HG02588 (cell line): ENCODE results near the gene CARD16.
"Not testable (repeated sequence)": the region's sequence is repeated elsewhere in the genome, so short reads cannot be mapped to it uniquely, and the experiment has no call there.

Source experiments
- ATAC-seq: cut with Tn5 transposase; IDR thresholded peaks from one replicate; pipeline ENCODE4 v1.9.1; 2021; ENCODE audit warnings: mild to moderate bottlenecking, moderate library complexity; ENCODE audit not compliant: unreplicated experiment

CARD16 gene

GRCh38 chr11:105044557-105045524 lies at the start of gene CARD16:
TSS of gene CARD16 (minus strand) at chr11:105045335. CDS start at chr11:105045297, 38 bp downstream.
- ATAC-seq: peak; percentile 100

GRCh38 chr11:105092256-105093239 lies 47.4 kb upstream of the CARD16 start:
- no peak for ATAC-seq

GRCh38 chr11:105081412-105082150 lies 36.4 kb upstream of the CARD16 start:
- ATAC-seq: no peak

- not testable (repeated sequence) for ATAC-seq
Measured at GRCh38 chr11:105080171-105080906, 35.2 kb upstream of the CARD16 start.

GRCh38 chr11:105078283-105078682 lies 33.1 kb upstream of the CARD16 start:
- ATAC-seq: no peak

GRCh38 chr11:105077141-105077790 lies 32.1 kb upstream of the CARD16 start:
- ATAC-seq: not testable (repeated sequence)

GRCh38 chr11:105074166-105074530 lies 29.0 kb upstream of the CARD16 start:
- no peak for ATAC-seq

GRCh38 chr11:105073456-105074165 lies 28.5 kb upstream of the CARD16 start:
- ATAC-seq: no peak

- not testable (repeated sequence) for ATAC-seq
Measured at GRCh38 chr11:105072080-105072479, 26.9 kb upstream of the CARD16 start.

GRCh38 chr11:105071089-105071732 lies 26.1 kb upstream of the CARD16 start:
- ATAC-seq: no peak

GRCh38 chr11:105070306-105070705 lies 25.2 kb upstream of the CARD16 start:
- ATAC-seq: no peak

GRCh38 chr11:105069749-105070148 lies 24.6 kb upstream of the CARD16 start:
- ATAC-seq: not testable (repeated sequence)

- ATAC-seq: not testable (repeated sequence)
Measured at GRCh38 chr11:105063245-105063941, 18.3 kb upstream of the CARD16 start.

GRCh38 chr11:105057432-105057831 lies 12.3 kb upstream of the CARD16 start:
- ATAC-seq: no peak

- no peak for ATAC-seq
Measured at GRCh38 chr11:105056446-105056845, 11.3 kb upstream of the CARD16 start.

GRCh38 chr11:105054723-105055493 lies 9.8 kb upstream of the CARD16 start:
- no peak for ATAC-seq

GRCh38 chr11:105052487-105052886 lies 7.4 kb upstream of the CARD16 start:
- no peak for ATAC-seq
